SK-N-SH treated with all-trans-retinoic acid at 6 μM for 48 hours (cell line): ENCODE results near the gene CITED2.

Source experiments
- ATAC-seq: fragments of 200-7000 bp; cut with Tn5 transposase; 3 replicates; pipeline ENCODE4 v1.9.1; 2020; ENCODE audit warnings: mild to moderate bottlenecking, moderate library complexity
- BACH2 ChIP-seq: fragments of 250-450 bp; sonication (Bioruptor Pico); IDR thresholded peaks from 2 replicates; pipeline ENCODE4 v1.9.0; 2021; ENCODE audit warnings: mild to moderate bottlenecking, borderline replicate concordance
- CREB5 ChIP-seq: fragments of 250-450 bp; sonication (Bioruptor Pico); IDR thresholded peaks from 2 replicates; pipeline ENCODE4 v1.5.1; 2020; ENCODE audit warnings: low read depth, mild to moderate bottlenecking, moderate library complexity
- ESRRG ChIP-seq: fragments of 250-450 bp; sonication (Bioruptor Pico); IDR thresholded peaks from 2 replicates; pipeline ENCODE4 v1.6.1; 2021; ENCODE audit warnings: mild to moderate bottlenecking
- GLIS3 ChIP-seq: fragments of 250-450 bp; sonication (Bioruptor Pico); IDR thresholded peaks from 2 replicates; pipeline ENCODE4 v1.5.0; 2020; ENCODE audit warnings: mild to moderate bottlenecking, moderate library complexity
- PPARA ChIP-seq: fragments of 250-450 bp; sonication (Bioruptor Pico); IDR thresholded peaks from 2 replicates; pipeline ENCODE4 v1.5.0; 2020; ENCODE audit warnings: mild to moderate bottlenecking, borderline replicate concordance
- SNAI2 ChIP-seq: fragments of 250-450 bp; sonication (Bioruptor Pico); IDR thresholded peaks from 2 replicates; pipeline ENCODE4 v1.5.0; 2020; ENCODE audit warnings: mild to moderate bottlenecking, moderate library complexity
- TOX ChIP-seq: fragments of 250-450 bp; sonication (Bioruptor Pico); IDR thresholded peaks from 2 replicates; pipeline ENCODE4 v1.8.0; 2021; ENCODE audit warnings: mild to moderate bottlenecking, moderate library complexity, borderline replicate concordance
- TSHZ2 ChIP-seq: fragments of 250-450 bp; sonication (Bioruptor Pico); IDR thresholded peaks from 2 replicates; pipeline ENCODE4 v1.5.0; 2020; ENCODE audit warnings: mild to moderate bottlenecking, moderate library complexity
- ZFP3 ChIP-seq: fragments of 250-450 bp; sonication (Bioruptor Pico); IDR thresholded peaks from 2 replicates; pipeline ENCODE4 v1.5.0; 2020; ENCODE audit warnings: mild to moderate bottlenecking, moderate library complexity
- ZFP30 ChIP-seq: fragments of 450-650 bp; formaldehyde crosslinking; IDR thresholded peaks from 2 replicates; pipeline ENCODE4 v1.5.0; 2022; ENCODE audit warnings: mild to moderate bottlenecking, moderate library complexity
- ZNF565 ChIP-seq: fragments of 450-650 bp; formaldehyde crosslinking; conservative IDR thresholded peaks from 2 replicates; pipeline ENCODE4 v1.5.0; 2020; ENCODE audit warnings: low read depth, mild to moderate bottlenecking, moderate library complexity
- ZNF70 ChIP-seq: fragments of 450-650 bp; formaldehyde crosslinking; IDR thresholded peaks from 2 replicates; pipeline ENCODE4 v1.5.0; 2020; ENCODE audit warnings: mild to moderate bottlenecking, moderate library complexity
- ZNF8 ChIP-seq: fragments of 450-650 bp; formaldehyde crosslinking; IDR thresholded peaks from 2 replicates; pipeline ENCODE4 v1.5.0; 2020; ENCODE audit warnings: mild to moderate bottlenecking, moderate library complexity
- TF ChIP-seq, protein P1 (sequence below): fragments of 250-450 bp; sonication (Bioruptor Pico); IDR thresholded peaks from 2 replicates; pipeline ENCODE4 v1.5.1; 2021; ENCODE audit warnings: mild to moderate bottlenecking, moderate library complexity
- TF ChIP-seq, protein P2 (sequence below): fragments of 250-450 bp; sonication (Bioruptor Pico); IDR thresholded peaks from 2 replicates; pipeline ENCODE4 v1.8.0; 2021; ENCODE audit warnings: low read depth, mild to moderate bottlenecking, moderate library complexity, borderline replicate concordance
- TF ChIP-seq, protein P3 (sequence below): fragments of 250-450 bp; sonication (Bioruptor Pico); IDR thresholded peaks from 2 replicates; pipeline ENCODE4 v1.8.0; 2020; ENCODE audit warnings: mild to moderate bottlenecking, moderate library complexity, borderline replicate concordance

CITED2 gene

GRCh38 chr6:139381216-139381865 lies 6.9 kb upstream of the CITED2 start (continued):
- TF ChIP-seq TSHZ2 (CRISPR knock-in tag) (no peak), CREB5 (CRISPR knock-in tag) (no peak)
- TF ChIP-seq, all 23 proteins: peak for 0

DNA sequence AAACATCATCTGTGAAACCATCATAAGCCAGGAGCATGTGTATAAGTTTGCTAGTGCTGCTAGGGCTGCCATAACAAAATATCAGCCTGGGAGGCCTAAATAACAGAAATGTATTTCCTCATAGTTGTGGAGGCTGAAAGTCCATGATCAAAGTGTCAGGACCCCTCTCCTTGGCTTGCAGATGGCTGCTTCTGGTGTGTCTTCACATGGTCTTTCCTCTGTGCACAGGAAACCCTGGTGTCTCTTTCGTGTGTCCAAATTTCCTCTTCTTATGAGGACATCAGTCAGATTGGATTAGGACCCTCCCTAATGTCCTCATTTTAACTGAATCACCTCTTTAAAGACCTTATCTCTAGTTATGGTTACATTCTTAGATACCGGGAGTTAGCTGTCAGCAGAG lies 6.2 kb upstream of the CITED2 start:
- ATAC-seq = no peak
- no peak for TF ChIP-seq TOX

GRCh38 chr6:139380168-139380567 lies 5.7 kb upstream of the CITED2 start:
- no peak for ATAC-seq
- no peak for TF ChIP-seq SNAI2 (CRISPR knock-in tag)
- TF ChIP-seq ESRRG = no peak
- TF ChIP-seq, protein P1, sequence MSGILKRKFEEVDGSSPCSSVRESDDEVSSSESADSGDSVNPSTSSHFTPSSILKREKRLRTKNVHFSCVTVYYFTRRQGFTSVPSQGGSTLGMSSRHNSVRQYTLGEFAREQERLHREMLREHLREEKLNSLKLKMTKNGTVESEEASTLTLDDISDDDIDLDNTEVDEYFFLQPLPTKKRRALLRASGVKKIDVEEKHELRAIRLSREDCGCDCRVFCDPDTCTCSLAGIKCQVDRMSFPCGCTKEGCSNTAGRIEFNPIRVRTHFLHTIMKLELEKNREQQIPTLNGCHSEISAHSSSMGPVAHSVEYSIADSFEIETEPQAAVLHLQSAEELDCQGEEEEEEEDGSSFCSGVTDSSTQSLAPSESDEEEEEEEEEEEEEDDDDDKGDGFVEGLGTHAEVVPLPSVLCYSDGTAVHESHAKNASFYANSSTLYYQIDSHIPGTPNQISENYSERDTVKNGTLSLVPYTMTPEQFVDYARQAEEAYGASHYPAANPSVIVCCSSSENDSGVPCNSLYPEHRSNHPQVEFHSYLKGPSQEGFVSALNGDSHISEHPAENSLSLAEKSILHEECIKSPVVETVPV (CRISPR knock-in tag) = no peak
- no peak for TF ChIP-seq ZNF70 (CRISPR knock-in tag)
- TF ChIP-seq GLIS3 (CRISPR knock-in tag) = no peak
- no peak for TF ChIP-seq BACH2 (CRISPR knock-in tag)
- TF ChIP-seq ZNF8 = no peak
- TF ChIP-seq ZFP30 (CRISPR knock-in tag) = no peak
- TF ChIP-seq TOX = no peak
- no peak for TF ChIP-seq ZFP3
- no peak for TF ChIP-seq ZNF565 (CRISPR knock-in tag)
- no peak for TF ChIP-seq TSHZ2 (CRISPR knock-in tag)
- TF ChIP-seq, protein P2, sequence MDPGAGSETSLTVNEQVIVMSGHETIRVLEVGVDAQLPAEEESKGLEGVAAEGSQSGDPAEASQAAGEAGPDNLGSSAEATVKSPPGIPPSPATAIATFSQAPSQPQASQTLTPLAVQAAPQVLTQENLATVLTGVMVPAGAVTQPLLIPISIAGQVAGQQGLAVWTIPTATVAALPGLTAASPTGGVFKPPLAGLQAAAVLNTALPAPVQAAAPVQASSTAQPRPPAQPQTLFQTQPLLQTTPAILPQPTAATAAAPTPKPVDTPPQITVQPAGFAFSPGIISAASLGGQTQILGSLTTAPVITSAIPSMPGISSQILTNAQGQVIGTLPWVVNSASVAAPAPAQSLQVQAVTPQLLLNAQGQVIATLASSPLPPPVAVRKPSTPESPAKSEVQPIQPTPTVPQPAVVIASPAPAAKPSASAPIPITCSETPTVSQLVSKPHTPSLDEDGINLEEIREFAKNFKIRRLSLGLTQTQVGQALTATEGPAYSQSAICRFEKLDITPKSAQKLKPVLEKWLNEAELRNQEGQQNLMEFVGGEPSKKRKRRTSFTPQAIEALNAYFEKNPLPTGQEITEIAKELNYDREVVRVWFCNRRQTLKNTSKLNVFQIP (CRISPR knock-in tag) = no peak

GRCh38 chr6:139378882-139379341 lies 4.5 kb upstream of the CITED2 start:
- ATAC-seq = no peak
- TF ChIP-seq ZFP3 = no peak
- TF ChIP-seq ZNF8 = no peak
- TF ChIP-seq, protein P1 (CRISPR knock-in tag) = no peak
- TF ChIP-seq, protein P3, sequence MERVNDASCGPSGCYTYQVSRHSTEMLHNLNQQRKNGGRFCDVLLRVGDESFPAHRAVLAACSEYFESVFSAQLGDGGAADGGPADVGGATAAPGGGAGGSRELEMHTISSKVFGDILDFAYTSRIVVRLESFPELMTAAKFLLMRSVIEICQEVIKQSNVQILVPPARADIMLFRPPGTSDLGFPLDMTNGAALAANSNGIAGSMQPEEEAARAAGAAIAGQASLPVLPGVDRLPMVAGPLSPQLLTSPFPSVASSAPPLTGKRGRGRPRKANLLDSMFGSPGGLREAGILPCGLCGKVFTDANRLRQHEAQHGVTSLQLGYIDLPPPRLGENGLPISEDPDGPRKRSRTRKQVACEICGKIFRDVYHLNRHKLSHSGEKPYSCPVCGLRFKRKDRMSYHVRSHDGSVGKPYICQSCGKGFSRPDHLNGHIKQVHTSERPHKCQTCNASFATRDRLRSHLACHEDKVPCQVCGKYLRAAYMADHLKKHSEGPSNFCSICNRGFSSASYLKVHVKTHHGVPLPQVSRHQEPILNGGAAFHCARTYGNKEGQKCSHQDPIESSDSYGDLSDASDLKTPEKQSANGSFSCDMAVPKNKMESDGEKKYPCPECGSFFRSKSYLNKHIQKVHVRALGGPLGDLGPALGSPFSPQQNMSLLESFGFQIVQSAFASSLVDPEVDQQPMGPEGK (CRISPR knock-in tag) = no peak
- TF ChIP-seq TSHZ2 (CRISPR knock-in tag) = no peak
- no peak for TF ChIP-seq PPARA
- no peak for TF ChIP-seq ZFP30 (CRISPR knock-in tag)
